ENCODE measurements around the gene ATG4C.
"Not testable (repeated sequence)": the region's sequence is repeated elsewhere in the genome, so short reads cannot be mapped to it uniquely, and the experiment has no call there.

DNA sequence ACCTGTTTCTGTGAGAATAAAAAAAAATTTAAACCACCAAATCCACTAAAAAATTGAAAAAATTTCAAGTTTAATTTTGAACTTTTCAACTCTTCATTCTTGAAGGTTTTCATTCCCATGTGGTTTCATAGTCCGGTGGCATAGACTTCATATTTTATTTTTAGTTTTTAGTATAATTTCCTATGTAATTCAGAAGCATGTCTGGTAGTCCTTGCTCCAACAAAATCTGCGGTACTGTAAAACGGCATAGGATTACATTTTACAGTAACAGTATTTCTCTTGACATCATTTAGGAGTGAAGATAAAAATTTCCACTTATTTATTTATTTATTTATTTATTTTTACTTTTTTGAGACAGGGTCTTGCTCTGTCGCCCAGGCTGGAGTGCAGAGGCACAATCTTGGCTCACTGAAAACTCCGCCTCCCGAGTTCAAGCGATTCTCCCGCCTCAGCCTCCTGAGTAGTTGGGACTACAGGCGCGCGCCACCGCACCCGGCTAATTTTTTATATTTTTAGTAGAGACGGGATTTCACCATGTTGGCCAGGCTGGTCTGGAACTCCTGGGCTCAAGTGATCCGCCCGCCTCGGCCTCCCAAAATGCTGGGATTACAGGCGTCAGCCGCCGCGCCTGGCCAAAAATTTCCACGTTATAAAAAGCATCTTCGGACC lies 1.3 kb upstream of the ATG4C start:
- not testable (repeated sequence) for TF ChIP-seq ZNF501, ZNF121 (tag by site-specific recombination; IDR thresholded peaks at IDR 0.05)
- TF ChIP-seq, protein P1, sequence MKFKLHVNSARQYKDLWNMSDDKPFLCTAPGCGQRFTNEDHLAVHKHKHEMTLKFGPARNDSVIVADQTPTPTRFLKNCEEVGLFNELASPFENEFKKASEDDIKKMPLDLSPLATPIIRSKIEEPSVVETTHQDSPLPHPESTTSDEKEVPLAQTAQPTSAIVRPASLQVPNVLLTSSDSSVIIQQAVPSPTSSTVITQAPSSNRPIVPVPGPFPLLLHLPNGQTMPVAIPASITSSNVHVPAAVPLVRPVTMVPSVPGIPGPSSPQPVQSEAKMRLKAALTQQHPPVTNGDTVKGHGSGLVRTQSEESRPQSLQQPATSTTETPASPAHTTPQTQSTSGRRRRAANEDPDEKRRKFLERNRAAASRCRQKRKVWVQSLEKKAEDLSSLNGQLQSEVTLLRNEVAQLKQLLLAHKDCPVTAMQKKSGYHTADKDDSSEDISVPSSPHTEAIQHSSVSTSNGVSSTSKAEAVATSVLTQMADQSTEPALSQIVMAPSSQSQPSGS (tag by site-specific recombination; IDR thresholded peaks at IDR 0.05; ENCODE audit: low read depth) = not testable (repeated sequence)
- TF ChIP-seq, protein P2, sequence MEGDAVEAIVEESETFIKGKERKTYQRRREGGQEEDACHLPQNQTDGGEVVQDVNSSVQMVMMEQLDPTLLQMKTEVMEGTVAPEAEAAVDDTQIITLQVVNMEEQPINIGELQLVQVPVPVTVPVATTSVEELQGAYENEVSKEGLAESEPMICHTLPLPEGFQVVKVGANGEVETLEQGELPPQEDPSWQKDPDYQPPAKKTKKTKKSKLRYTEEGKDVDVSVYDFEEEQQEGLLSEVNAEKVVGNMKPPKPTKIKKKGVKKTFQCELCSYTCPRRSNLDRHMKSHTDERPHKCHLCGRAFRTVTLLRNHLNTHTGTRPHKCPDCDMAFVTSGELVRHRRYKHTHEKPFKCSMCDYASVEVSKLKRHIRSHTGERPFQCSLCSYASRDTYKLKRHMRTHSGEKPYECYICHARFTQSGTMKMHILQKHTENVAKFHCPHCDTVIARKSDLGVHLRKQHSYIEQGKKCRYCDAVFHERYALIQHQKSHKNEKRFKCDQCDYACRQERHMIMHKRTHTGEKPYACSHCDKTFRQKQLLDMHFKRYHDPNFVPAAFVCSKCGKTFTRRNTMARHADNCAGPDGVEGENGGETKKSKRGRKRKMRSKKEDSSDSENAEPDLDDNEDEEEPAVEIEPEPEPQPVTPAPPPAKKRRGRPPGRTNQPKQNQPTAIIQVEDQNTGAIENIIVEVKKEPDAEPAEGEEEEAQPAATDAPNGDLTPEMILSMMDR (tag by site-specific recombination; IDR thresholded peaks at IDR 0.05) = not testable (repeated sequence)
